ENCODE data around the gene TMEM130.

- TF ChIP-seq CTCF (IDR thresholded peaks at IDR 0.05): no peak
- no peak for TF ChIP-seq POLR2A (IDR thresholded peaks at IDR 0.05)
Measured at GRCh38 chr7:98910427-98910826, 40.6 kb upstream of the TMEM130 start.

Measured in Peyer's patch (tissue), 4 donors.